ENCODE data around the gene DDX1.

DDX1 gene

GRCh38 chr2:15647622-15648590 lies 56.2 kb downstream of the DDX1 start:
- DNase-seq, result no peak

- DNase-seq, result no peak
Measured at GRCh38 chr2:15648593-15649525, 57.2 kb downstream of the DDX1 start.

- no peak for DNase-seq
Measured at GRCh38 chr2:15649561-15650255, 58.0 kb downstream of the DDX1 start.

- DNase-seq, result no peak
Measured at GRCh38 chr2:15650616-15651366, 59.1 kb downstream of the DDX1 start.

- no peak for DNase-seq
Measured at GRCh38 chr2:15651367-15651727, 59.7 kb downstream of the DDX1 start.

- DNase-seq, result no peak
Measured at GRCh38 chr2:15652252-15652651, 60.6 kb downstream of the DDX1 start.

GRCh38 chr2:15652801-15653200 lies 61.1 kb downstream of the DDX1 start:
- no peak for DNase-seq

- no peak for DNase-seq
Measured at GRCh38 chr2:15653806-15654726, 62.4 kb downstream of the DDX1 start.

GRCh38 chr2:15654727-15655073 lies 63.0 kb downstream of the DDX1 start:
- DNase-seq, result no peak

- DNase-seq, result no peak
Measured at GRCh38 chr2:15655123-15655887, 63.6 kb downstream of the DDX1 start.

GRCh38 chr2:15656090-15656489 lies 64.4 kb downstream of the DDX1 start:
- no peak for DNase-seq

GRCh38 chr2:15657759-15658158 lies 66.1 kb downstream of the DDX1 start:
- DNase-seq, result no peak

- DNase-seq, result no peak
Measured at GRCh38 chr2:15658911-15659310, 67.2 kb downstream of the DDX1 start.

GRCh38 chr2:15660491-15661294 lies 69.0 kb downstream of the DDX1 start:
- peak in 2 of 3 donors; percentile 5 to 21 for DNase-seq

GRCh38 chr2:15661295-15661569 lies 69.6 kb downstream of the DDX1 start:
- no peak for DNase-seq

GRCh38 chr2:15662026-15662425 lies 70.4 kb downstream of the DDX1 start:
- DNase-seq, result no peak

GRCh38 chr2:15662579-15662978 lies 70.9 kb downstream of the DDX1 start:
- no peak for DNase-seq

GRCh38 chr2:15663802-15664201 lies 72.1 kb downstream of the DDX1 start:
- DNase-seq, result no peak

- no peak for DNase-seq
Measured at GRCh38 chr2:15664273-15665066, 72.8 kb downstream of the DDX1 start.
